Stimulated activated naive CD8-positive, alpha-beta T cell treated with anti-CD3 and anti-CD28 coated beads, Interleukin-15, Interleukin-2, amounts not matched to agents 100 U/mL and 50 U/mL, for 24 hours (primary cell): ENCODE results near the gene IDS.
A peak's percentile ranks its signal among the peaks of the same experiment; 100 is the strongest.
"Not testable (repeated sequence)": the region's sequence is repeated elsewhere in the genome, so short reads cannot be mapped to it uniquely, and the experiment has no call there.

Source experiments
- ATAC-seq: fragments of 150-1000 bp; cut with Tn5 transposase; one replicate; pipeline ENCODE4 v1.10.0; 2021
- DNase-seq: peaks from one replicate; pipeline ENCODE4 v3.0.0; 2021

The IDS gene

DNA sequence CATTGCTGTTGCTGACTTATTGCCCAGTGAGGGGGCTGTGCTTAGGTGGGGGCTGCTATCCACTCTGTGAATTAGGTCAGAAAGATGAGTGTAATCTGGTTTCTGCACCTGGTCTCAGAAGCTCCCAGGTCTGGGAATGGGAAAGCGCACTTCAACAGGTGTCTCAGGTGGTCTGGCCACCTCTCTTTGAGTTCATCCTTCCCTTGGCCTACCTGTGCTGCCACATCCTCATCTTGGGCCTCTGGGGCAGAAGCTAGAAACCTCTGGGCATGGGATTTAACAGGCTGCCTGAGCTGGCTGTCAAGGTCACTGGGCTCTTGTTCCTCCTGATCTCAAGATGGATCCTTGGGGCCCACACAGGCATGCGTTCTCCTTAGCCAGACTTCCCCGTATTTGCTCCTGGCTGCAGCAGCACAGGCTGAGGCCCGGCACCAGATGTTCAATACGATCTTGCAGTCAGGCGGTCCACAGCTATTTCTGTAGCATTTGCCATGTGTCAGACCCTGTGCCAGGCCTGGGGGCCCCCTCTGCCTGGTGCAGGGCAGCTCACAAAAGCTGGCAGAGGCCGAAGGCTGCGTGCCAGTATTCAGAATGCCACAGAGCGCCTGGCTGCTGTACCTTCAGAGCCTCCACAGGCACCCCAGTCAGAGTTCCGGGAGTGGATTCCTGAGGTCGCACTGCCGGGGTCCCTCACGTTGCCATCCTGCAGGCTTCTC, 21.4 kb upstream of the IDS start:
- not testable (repeated sequence) for DNase-seq, ATAC-seq

DNA sequence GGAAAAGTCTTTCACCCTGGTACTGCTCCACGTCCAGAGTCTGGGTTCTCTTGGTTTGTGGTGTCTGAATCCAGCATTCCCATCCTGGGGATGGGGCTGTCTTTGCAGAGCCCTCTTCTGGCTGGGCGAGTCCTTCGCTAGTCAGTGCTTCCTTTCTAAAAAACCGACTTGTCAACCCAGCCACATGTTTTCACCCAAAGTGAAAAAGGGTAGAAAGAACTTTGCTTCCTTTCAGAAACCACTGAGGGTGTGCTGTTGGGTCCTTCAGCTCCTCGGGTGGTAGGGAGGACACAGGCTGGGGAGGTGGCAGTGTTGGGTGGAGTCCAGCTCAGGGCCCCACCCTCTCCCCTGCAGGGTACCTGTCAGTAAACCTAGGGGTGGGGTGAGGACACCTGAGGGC, 20.8 kb upstream of the IDS start:
- ATAC-seq = peak; percentile 33
- not testable (repeated sequence) for DNase-seq

DNA sequence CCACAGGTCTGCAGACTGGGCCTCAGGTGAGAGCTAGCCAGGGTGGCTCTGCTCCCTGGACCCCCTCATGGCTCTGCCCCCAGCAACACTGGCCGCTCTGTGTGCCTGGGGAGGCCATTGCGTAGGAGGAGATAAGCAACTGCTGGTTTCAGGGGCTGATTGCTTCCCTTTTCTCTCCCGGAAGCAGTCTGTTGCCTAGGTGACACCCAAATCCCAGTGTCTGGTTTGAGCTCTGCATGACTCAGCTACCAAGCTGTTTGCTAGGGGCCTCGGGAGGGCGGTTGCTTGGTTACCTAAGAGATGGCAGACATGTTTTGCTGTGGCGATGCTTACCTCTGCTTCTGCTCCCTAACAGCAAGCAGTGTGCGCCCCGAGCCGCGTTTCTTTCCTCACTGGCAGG, 20.3 kb upstream of the IDS start:
- ATAC-seq (peak; percentile 90), DNase-seq (peak; percentile 53)

DNA sequence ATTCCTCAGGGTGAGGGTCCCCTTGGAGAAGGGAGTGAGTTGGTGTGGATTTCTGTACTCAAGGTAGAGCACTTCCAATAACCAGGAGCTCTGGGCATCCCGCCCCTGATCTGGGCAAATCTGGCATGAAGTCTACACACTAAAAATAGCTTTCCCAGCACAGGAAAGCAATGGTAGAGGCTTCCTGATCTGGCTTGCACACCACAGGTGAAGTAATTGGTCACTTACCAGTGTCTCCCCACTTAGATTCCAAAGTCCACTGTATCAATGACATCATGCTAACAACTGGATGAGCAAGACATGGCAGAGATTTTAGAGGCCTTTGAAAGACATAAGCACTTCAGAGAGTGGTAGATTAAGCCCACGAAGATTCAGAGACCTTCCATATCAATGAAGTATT, 17.8 kb upstream of the IDS start:
- DNase-seq (no peak), ATAC-seq (no peak)

DNA sequence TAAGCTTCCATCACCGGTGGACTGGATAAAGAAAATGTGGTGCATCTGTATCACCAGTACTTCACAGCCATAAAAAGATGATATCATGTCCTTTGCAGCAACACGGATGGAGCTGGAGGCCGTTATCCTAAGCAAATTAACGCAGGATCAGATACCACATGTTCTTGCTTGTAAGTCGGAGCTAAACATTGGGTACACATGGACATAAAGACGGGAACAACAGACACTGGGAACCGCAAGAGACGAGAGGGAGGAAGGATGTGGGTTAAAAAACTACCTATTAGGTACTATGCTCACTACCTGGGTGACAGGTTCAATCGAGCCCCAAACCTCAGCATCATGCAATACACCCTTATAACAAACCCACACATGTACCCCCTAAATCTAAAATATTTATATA, 16.3 kb upstream of the IDS start:
- ATAC-seq (no peak), DNase-seq (no peak)

DNA sequence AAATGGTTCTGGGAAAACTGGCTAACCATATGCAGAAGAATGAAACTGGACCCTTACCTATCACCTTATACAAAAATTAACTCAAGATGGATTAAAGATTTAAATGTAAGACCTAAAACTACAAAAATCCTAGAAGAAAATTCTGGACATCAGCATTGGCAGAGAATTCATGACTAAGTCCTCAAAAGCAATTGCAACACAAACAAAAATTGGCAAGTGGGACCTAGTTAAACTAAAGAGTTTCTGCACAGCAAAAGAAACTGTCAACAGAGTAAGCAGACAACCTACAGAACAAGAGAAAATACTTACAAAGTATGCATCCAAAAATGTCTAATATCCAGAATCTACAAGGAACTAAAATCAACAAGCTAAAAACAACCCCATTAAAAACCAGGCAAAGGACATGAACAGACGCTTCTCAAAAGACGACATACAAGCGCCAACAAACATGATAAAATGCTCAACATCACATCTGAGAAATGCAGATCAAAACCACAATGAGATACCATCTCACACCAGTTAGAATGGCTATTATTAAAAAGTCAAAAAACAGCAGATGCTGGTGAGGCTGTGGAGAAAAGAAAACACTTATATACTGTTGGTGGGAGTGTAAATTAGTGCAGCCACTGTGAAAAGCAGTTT, 15.7 kb upstream of the IDS start:
- not testable (repeated sequence) for DNase-seq, ATAC-seq

DNA sequence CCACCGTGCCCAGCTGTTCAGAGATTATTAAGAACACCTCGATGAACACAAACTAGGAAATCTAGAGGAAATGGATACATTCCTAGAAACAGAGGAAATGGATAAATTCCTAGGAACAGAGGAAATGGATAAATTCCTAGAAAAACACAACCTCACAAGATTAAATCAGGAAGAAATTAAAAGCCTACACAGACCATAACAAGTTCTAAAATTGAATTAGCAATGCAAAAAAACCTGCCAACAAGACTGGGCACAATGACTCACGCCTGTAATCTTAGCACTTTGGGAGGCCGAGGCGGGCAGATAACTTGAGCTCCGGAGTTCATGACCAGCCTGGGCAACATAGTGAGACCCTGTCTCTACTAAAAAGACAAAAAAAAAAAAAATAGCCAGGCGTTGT, 13.1 kb upstream of the IDS start:
- ATAC-seq = no peak
- no peak for DNase-seq

DNA sequence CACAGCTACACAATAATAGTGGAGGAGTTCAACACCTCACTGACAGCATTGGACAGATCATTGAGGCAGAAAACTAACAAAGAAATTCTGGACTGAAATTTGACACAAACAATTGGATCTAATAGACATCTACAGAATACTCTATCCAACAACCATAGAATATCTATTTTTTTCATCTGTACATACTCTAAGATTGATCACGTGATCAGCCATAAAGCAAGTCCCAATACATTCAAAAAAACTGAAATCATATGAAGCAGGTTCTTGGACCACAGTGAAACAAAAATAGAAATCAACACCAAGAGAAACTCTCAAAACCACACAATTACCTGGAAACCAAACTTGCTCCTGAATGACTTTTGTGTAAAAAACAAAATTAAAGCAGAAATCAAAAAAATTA, 12.2 kb upstream of the IDS start:
- ATAC-seq = no peak
- DNase-seq = no peak

DNA sequence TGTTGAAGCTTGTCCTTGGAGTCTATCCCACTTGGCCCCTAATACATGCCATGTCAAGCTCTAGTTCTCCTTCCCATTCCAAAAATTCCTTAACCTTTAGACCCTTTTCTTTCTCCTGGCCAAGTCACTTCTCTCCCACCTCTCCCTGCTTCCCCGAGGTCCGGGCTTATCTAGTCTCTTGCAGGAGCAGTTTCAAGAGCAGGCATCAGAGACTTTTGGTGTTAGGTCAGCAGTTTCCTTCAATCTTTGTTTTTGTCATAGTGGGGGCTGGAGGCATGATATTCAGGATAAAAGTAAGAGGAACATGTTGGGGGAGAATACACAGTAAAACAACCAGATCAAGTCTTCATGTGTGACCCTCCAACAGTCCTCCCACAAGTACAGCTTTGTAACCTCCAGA, 11.5 kb upstream of the IDS start:
- no peak for ATAC-seq
- no peak for DNase-seq

DNA sequence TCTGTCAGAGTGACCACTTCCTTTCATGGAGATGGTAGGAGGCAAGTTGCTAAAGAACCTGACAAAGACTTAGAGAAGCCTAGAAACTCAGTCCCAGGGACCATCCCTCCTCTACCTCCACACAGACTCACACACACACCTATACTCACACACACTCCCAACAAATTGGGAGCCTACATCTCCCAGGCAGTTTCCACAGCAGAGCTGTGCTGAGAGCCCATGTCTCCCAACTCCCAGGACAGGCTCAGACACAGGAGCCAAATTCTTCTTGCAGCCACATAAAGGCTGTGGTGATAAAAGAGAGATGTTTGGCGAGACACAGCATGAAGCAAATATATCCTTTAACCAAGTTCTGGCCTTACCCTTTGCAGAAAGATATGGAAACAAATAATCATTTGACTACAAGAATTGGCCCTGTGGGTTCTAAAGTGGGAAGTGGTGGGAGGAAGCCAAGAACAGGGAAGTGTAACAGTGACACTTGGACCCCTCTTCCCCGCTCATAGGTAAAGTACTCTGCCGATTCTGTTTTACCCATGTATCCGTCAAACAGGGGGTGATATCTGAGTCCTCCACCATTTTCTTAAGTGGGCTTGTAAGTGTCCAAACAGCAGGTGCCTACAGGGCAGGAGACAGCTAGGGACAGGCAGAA, 11.0 kb upstream of the IDS start:
- DNase-seq = no peak
- no peak for ATAC-seq

DNA sequence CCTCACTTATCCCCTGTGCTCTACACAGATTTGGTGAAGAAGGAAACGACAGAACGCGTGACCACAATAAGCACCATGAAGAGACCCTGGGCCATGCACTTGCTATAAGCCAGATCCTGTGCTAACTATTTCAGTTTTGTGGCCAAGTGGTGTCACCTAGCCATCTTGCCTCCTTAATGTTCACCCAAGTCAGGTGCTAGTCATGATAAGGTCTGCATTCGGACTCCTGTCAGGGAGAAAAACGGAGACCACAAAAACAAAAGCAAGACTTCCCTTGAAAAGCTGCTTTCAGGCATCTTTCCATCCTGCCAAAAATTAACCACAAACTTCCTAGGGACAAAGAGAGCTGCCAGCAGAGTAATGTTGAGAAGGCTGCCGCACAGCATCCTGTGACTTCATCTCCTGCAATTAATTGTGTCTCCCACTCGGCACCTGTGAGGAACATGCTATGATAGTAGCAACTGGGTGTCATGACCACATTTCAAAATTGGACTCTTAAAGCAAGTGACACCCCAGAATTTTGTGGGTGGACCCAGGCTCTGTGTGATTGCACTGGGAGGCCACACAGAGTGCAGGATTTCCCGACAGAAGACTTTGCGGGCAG, 8.8 kb upstream of the IDS start:
- ATAC-seq = no peak
- no peak for DNase-seq

DNA sequence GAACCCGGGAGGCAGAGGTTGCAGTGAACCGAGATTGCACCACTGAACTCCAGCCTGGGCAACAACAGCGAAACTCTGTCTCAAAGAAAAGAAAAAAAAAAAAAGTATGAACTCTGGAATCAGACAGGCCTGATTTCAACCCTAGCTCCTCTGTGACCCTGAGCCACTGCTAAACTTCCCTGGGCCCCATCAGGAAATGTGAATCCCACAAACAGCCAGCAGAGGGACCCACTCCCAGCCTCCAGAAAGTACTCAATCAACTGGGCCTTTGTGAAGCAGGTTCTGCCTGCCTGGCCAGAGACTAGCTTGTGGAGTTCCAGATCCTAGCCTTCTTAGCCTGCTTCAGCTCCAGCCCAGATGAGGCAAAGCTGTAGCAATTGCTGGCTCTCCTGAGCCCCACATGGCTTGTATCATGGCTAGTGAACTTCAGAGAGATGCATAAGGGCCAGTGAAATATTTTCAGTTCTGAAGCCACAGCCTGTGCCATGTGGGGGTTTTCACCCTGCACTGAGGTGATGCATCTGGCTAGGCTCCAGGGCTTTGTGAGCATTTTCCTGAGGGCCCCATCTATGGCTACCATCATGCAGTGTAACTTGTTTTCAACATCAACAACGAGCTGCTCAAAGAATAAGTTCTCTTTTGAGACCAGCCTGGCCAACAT, 7.2 kb upstream of the IDS start:
- peak; percentile 57 for ATAC-seq

DNA sequence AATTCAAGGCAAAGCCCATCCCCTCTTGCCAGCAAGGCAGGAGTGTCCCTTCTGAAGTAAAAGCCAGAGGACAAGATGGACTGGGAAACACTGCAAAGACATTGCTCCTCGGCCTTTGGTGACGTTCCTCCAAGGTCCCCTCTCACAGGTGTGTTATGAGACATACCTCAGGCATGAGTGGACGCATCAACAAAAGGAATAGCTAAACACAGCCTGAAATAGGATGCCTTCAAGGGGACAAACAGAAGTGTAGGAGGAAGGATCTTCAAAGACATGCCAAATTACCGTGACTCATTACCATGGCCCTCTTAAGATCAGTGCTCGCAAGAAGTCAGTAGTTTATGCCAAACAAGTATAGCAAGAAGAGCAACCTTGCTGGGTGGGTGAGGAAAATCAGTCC, 6.0 kb upstream of the IDS start:
- DNase-seq = no peak
- no peak for ATAC-seq

More for the DNA sequence above, 7.2 kb upstream of the IDS start:
- DNase-seq = peak; percentile 37

DNA sequence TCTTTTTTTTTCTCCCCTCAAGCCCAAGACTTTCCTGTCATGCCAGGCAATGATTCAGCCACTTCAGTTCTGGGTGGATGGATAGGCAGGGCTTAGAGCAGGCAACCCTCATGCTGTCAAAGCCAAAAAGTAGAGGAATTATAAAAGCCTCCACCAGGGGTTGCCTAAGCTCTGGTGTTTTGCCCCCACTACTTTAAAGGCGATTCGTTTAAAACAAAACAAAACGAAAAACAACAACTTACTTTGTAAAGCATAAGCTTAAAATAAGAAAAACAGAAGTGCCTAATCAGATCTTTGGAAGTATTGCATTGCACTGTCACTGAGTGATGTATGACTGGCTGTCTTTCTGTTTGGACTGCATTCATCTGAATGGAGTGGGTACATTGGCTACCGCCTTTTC, 5.3 kb upstream of the IDS start:
- DNase-seq = no peak
- ATAC-seq = no peak

DNA sequence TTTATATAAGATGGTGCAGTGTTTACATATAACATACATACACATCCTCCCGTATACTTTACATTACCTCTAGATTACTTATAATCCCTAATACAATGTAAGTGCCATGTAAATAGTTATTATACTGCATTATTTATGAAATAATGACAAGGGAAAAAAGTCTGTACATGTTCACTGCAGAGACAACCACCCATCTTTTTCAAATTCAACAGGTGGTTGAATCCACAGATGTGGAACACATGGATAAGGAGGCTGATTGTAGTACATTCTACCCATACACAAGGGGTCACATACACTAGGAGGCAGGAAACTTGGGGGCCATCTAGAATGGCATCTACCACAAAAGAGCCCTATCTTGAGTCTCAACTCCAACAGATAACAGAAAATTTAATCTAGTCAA, 3.4 kb upstream of the IDS start:
- DNase-seq = no peak
- no peak for ATAC-seq

DNA sequence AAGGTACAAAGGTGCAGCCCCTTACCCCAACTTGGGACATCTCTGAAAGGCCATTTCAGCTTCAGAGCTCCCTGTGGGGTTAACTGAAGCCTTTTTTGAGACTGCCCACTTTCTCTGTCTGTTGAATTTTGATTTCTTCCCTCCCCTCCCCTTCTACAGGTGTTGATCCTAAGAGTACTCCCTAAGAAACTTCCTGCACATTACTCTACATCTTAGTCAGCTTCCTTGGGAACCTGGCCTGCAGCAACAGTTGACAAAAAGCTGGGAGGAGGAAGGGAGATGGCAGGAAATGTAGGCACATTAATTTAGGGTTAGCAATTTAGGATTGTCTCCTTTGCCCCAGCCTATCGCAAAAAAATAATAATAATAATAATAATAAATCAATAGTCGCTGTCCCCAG, 1.2 kb upstream of the IDS start:
- DNase-seq = no peak
- ATAC-seq = no peak

DNA sequence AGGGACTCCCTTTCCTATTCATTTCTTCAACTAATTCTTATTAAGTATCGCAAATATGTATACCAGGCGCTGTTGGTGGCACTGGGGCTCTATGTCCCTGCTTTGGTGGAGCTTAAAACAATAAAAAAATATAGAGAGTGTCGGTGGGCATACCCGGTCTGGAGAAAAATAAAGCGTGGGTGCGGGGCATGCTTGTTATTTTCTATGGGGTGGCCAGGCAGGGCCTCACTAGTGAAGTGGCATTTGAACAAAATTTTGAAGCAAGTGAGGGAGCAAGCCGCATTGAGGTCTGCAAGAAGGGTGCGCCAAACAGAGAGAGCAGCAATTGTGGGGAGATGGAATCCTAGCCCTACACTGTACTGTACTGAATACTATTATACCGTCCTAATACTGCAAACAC, 565 bp upstream of the IDS start:
- ATAC-seq (no peak), DNase-seq (no peak)

DNA sequence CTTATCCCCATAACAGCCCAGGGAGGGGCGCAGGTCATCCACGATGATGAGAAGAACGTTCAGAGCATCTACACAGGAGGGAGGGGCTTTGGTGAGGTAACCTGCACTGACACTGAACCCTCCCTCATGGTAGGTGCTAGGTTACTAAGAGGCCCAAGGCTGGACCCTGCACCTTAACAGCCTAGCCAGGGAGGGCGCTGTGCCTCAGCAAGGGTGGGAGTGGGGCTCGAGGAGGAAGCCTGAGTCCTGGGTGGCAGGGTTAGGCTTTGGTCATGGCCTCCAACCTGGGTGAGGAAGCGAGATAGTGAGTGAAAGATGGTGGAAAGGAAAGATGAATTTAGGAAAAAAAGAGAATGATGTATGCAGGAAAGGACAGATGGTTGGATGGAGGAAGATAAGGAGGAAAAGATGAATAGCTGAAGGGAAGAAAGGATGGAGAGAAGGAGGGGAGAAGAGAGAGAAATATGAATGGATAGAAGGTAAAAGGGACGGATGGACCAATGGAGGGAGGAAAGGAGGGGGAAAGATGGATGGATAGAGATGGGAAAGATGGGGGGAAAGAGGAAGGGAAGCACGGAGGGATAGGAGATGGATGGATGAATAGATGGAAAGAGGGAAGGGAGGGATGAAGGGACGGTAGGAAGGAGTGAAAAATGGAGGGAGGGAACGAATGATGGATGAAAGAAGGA, 736 bp downstream of the IDS start:
- ATAC-seq = peak; percentile 70

DNA sequence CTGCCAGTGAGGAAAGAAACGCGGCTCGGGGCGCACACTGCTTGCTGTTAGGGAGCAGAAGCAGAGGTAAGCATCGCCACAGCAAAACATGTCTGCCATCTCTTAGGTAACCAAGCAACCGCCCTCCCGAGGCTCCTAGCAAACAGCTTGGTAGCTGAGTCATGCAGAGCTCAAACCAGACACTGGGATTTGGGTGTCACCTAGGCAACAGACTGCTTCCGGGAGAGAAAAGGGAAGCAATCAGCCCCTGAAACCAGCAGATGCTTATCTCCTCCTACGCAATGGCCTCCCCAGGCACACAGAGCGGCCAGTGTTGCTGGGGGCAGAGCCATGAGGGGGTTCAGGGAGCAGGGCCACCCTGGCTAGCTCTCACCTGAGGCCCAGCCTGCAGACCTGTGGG, 1.7 kb downstream of the IDS start:
- ATAC-seq (peak; percentile 58), DNase-seq (peak; percentile 47)

More for the DNA sequence above, 736 bp downstream of the IDS start:
- peak; percentile 70 for DNase-seq

DNA sequence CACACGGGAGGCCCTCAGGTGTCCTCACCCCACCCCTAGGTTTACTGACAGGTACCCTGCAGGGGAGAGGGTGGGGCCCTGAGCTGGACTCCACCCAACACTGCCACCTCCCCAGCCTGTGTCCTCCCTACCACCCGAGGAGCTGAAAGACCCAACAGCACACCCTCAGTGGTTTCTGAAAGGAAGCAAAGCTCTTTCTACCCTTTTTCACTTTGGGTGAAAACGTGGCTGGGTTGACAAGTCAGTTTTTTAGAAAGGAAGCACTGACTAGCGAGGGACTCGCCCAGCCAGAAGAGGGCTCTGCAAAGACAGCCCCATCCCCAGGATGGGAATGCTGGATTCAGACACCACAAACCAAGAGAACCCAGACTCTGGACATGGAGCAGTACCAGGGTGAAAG, 2.2 kb downstream of the IDS start:
- DNase-seq, ATAC-seq: not testable (repeated sequence)

DNA sequence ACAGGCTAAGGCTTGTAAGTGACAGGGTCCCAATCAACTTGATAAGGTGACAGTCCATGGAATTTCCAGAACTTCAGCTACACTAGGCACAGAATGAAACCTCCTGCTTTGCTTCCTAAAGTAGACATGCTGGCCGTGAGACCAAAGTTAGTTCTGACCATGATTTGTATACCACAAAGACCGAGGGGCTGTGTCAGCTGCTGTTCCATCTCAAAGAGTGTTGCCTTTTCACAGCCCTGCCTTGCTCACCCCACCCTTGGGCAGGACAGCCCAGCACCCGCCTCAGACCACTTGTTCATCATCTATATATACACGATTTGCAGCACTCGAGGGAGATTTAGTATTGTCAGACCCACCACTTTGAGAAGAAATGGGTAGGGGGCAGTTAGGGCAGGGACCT, 5.3 kb downstream of the IDS start:
- ATAC-seq (no peak), DNase-seq (no peak)

DNA sequence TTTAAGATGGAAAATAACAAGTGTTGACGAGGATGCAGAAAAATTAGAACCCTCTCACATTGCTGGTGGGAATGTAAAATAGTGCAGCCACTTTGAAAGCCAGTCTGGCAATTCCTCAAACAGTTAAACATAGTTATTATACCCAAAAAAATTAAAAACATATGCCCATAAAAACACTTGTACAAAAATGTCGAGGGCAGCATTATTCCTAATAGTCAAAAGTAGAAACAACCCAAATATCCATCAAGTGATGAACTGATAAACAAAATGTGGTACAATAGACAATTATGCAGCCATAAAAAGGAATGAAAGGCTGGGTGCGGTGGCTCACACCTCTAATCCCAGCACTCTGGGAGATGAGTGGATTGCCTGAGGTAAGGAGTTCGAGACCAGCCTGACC, 6.3 kb downstream of the IDS start:
- no peak for ATAC-seq
- DNase-seq = no peak
